NCI-H2227 (cell line): Measurements from ENCODE around the gene RMRP.
A peak's percentile ranks its signal among the peaks of the same experiment; 100 is the strongest.

Experiments used
- DNase-seq: peaks from one replicate; lab custom pipeline; 2025; ENCODE audit not compliant: unreplicated experiment; lab: John Stamatoyannopoulos, UW

RMRP gene

DNA sequence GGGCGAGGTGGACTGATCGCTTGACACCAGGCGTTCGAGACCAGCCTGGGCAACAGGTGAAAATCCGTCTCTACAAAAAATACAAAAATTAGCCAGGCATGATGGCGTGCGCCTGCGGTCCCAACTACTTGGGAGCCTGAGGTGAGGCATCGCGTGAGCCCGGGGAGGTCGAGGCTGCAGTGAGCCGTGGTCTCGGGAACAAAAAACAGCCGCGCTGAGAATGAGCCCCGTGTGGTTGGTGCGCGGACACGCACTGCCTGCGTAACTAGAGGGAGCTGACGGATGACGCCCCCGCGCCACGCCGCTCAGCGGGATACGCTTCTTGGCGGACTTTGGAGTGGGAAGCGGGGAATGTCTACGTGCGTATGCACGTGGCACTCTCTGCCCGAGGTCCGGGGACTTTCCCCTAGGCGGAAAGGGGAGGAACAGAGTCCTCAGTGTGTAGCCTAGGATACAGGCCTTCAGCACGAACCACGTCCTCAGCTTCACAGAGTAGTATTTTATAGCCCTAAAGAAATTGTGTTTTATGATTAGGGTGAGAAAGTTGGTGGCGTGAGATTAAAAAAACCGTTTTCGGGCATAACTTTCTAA is at the start of gene RMRP:
Gene RMRP, minus strand, starts transcription at position 474 of the 591 bp plus-strand sequence.
- peak; percentile 97 for DNase-seq

DNA sequence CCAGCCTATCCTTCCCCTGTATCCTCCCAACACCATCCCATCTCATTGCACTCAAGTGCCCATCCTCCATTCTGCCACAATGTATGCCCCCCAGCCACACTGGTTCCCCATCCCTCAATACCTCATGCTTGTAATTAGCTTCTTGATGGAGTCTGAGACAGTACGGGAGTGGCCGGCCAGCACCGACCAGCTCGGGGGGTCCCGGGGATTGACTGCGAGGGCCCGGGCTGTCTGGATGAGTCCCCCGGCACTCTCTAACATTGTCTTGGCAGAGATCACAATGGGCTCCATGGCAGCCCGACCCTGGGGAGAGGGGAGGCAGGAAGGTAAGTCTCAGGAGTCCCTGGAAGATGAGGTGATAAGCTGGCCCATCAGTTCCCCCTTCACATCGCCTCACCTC is 49.1 kb upstream of the RMRP start:
- no peak for DNase-seq

DNA sequence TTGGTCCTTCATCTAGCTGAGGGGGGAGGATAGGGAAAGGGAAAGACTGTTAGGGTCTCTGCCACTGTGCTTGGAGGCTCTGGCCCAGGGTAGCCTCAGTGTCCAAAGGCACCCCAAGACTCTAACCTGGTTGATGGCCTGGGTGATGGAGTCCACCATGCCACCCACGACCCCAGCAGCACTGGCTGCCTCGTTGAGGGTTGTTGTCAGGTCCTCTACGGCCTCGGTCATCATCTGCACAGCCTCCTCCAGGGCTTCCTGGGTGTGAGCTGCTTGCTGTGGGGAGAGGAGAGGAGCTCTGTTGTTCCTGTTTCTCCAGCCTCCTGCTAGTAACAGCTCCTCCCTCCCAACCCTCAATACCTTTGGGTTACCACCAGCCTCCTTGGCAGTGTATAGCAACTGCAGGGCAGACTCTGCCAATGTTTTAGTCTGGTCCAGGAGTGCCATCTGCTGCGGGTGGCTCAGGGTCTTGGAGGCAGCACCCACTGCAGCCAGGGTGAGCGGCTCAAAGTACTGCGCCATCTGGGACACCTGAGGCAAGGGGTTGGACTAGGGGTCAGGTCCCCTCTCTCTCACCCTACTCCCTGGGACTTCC is 48.1 kb upstream of the RMRP start:
- no peak for DNase-seq

DNA sequence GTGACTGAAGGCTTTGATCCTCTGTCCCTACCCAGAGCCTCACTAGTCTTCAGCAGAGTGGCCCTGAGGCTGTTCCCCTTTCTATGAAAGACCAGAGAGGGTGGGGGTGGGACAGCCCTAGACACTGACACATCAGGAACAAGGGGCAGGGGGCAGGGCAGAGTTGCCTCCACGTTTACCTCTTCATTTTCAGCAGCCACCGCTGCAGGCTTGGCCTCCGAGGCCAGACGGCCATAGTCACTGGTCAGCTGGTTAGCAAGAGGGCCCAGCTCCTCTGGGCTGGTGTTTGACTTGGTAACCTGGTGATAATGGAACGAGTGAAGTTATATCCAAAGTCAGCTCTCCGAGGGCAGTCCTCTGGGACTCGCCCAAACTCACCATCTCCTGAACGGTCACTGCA is 47.6 kb upstream of the RMRP start:
- DNase-seq, result no peak

DNA sequence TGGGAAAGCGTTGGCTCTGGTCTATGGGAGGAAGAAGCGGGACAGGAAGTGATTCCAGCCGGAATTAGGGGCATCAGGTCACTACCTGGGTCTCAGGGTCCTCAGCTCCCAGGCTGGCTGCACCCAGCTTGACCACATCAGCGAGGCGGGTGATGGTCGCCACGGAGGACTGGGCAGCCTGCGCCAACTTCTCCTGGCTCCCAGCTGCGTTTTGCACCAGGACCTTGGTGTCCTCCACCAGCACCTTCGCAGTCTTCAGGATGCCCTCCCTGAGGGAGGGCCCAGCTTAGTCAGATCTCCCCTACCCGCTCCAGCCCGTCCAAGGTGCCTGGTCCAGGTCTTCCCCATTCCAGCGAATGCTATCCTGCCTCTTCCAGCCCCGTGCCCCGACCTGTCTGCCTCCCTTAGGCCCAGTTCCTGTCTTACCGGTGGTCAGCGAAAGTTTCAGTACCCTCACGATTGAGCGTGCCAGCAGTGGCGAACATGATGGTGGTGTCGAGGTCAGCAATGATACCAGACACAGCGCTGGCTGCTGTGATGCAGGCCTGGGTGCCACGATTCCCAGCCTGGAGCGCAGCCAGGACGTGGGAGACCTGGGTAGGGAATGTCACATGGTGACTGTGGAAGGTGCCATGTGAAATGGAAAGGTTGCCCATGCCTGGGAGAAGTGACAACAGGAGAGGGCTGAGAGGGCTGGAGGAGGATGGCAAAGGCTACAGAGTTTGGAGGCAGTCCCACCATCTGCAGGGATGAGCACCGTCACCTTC is 46.3 kb upstream of the RMRP start:
- DNase-seq, result no peak

DNA sequence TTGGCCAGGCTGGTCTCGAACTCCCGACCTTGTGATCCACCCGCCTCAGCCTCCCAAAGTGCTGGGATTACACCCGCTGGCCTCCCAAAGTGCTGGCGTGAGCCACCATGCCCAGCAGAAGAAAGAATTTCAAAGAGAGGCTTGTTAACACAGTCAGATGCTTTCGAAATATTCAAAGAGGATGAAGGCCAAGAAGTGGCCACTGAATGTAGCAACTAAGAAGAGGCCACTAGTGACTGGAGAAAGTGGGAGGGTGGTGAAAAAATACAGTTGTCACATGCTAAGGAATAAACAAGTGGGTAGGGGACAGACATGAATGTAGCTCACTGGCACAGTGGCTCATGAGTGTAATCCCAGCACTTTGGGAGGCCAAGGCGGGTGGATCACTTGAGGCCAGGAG is 44.9 kb upstream of the RMRP start:
- no peak for DNase-seq

DNA sequence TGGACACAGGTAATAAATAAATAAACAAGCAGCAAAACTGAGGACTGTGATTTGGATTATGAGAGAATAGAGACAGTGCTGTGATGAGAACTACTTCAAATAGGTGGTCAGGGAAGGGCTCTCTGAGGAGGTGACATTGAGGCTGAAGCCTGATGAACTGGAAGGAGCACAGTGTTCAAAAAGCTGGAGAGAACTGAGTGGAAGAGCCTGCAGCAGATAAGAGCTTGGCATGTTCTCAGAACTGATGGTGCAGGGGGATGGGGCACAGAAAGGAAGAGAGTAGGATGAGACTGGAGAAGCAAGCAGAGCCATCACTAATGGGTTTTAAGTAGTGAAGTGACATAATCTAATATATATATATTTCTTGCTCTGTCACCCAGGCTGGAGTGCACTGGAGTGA is 43.1 kb upstream of the RMRP start:
- DNase-seq, result no peak

DNA sequence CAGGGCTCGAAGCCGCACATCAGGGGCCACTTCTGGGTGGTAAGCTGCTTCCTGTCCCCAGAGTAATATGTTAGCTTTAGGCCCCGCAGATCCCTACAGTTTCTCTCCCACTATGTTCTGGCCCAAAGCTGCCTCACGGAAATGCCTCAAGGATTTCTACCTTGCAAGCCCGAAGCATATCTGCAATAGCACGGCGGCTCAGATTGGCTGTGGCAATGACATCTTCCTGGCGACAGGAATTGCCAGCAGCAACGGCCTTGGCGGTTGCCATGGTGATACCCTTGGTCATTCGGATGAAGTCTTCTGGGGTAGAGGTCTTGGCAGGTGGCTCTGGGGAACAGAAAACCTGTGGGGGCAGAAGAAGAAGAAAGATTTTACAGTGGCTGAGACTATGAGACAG is 42.2 kb upstream of the RMRP start:
- DNase-seq, result no peak

DNA sequence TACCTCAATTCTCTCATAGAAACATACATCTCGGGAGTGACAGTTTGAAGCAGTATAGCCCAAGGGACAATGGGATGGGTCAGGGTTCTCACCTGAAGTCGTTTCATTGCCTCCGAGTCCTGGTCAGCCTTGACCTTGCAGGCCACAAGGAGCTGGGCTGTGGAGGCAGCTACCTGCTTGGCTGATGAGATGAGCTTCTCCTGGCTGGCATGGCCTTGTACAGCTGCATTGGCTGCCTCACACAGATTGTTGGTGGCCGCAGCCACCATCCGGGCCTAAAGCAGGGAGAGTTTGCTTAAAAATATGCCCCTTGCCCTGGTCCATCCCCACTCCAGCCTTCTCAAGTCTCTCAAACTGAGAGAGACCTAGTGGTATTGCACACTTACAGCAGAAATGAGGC is 40.4 kb upstream of the RMRP start:
- no peak for DNase-seq

DNA sequence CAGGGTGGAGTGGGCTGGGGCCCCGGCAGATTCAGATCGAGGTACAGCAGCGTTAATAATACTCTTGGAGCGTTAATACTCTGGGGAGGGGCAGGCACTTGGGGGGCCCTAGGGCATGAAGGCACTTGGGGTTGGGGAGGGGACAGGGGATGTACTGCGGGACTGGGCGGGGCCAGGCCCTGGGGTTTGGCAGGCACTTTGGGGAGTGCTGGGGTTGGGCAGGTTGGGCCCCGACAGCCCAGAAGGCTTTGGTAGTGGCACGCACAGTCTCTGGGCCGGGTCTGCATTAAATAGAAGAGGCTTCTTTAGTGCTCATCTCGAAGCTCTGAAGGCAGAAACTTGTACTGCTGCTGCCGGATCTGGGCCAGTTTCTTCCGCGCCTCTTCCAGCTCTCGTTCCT is 39.7 kb upstream of the RMRP start:
- no peak for DNase-seq

DNA sequence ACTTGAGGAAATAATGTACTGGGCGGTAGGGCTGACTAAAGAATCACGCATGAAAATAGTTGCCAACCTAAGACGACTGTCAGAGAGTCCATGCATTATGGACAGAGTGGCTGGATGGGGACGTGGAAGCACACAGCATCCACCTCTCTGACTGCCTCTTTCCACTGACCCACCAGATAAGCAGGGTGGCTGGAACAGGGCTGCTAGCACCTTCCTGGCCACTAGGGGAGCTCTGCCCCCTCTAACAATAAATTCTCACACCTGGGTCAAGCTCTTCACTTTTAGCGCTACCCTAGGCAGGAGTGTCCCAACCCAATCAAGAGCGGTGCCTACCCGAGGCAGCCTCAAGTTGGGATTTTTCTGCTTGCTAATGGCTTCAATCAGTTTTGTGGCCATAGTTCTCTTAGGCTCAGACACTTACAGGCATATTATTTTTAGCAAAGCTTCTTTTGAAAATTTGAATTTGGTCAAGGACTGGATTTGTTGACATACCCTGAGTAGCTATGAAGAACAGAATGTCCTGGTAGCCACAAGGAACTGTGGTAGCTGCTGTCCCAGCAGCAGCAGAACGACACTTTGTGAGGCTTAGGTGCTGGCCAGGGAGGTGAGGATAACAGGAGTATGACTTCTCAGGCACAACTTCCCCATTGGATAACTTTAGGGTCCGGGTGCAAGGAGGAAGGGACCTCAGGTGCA is 38.8 kb upstream of the RMRP start:
- peak; percentile 21 for DNase-seq

DNA sequence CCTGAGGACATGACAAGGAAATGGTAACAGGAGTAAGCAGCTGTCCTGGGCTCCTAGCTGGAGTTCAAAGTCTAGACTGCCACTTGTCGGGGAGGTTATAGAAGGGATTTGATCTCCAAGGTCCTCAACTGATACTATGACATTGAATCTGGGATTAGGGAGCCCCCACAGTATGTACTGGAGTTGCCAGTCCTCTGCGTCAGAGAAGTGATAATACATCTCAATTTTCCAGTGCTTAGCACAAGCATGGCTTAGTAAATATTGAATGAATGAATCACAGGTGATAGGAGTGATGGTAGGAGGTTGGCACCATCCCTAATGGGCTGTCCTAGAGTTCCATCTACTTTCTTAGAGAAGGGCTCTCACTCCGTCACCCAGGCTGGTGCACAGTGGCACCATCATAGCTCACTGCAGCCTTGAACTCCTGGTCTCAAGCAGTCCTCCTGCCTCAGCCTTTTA is 38.2 kb upstream of the RMRP start:
- DNase-seq, result no peak

DNA sequence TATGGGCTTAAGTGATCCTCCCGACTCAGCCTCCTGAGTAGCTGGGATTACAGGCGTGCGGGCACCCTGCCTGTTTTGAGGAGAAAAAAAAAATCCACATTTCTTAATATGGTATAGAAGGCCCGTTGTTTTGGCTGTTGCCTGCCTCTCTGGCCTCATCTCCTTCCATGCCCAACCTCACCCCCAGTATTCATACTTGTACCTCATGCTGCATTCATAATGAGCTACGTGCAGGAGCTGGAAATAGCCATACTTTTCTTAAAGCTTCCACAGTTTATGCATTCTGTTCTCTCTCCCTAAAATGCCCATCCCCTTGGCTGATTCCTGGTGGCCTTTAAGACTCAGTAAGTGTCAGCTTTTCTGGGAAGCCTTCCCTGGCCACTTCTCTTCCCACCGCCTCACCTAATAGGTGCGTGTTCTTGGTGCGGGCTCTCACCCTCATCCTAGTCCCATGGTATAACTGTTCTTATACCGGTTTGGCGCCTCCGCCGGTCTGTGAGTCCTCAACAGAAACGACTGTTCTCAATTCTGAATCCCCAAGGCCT is 34.0 kb upstream of the RMRP start:
- DNase-seq, result no peak

DNA sequence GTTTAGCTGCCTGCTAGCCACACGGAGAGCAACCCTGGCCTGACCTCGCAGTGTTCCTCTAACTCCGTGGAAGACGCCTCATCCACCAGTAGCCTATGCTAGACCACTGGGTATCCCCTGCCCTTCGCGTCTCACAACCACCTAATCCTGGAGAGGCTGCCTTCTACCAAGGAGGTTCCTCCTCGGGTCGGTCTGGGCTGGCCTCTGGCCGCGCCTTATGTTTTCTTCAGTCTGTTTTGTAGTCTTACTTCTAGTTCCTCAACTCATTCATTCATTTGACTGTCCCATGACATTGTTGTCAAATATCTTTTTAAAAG is 33.5 kb upstream of the RMRP start:
- DNase-seq, result no peak

DNA sequence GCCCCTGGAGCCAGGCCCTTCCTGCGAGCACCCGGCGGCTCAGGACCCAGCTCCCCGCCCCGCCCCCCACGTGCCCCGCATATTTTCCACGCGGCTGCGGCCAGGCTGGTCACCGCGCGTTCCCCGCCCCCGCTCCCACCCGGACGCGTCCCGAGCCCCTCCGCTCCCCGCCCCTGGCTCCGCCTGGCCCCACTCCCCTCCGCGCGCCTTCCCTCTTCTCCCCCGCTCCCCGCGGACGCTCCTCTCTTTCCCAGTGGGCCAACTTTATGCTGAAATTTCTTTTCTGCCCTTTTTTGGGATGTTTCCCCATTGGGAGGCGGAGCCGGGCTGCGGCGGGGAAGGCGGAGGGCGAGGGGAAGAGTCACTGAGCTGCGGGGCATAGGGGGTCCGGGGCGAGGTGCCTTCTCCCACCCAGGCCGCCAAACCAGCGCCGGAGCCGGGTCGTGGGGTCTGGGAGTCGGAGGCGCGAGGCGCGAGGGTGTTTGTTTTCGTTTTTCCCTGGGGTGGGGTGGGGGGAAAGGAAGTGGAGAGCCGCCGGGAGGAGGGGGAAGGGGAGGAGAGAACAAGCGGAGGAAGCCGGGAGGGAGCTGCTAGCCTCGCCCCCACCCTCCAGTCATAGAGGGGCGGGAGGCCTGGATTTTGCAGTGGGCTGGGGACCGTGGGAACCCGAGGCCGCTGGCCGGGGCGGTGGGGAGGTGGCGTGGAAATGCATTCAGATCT is 33.0 kb upstream of the RMRP start:
- peak; percentile 49 for DNase-seq

DNA sequence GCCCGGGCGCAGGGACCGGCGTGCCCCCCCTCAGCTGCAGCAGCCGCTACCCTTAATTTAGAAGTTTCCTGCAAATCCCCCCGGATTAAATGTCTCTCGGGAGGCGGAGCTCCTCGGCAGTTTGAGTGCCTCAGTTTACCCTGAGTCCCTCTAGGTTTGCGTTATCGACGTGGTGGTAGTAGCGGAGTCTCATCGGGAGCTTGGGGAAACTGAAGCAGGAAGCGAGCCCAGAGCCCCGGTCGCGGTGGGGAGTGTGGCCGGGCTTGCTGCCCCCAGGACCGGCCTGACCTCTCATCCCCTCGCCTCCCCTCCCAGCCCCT is 32.4 kb upstream of the RMRP start:
- DNase-seq, result no peak

DNA sequence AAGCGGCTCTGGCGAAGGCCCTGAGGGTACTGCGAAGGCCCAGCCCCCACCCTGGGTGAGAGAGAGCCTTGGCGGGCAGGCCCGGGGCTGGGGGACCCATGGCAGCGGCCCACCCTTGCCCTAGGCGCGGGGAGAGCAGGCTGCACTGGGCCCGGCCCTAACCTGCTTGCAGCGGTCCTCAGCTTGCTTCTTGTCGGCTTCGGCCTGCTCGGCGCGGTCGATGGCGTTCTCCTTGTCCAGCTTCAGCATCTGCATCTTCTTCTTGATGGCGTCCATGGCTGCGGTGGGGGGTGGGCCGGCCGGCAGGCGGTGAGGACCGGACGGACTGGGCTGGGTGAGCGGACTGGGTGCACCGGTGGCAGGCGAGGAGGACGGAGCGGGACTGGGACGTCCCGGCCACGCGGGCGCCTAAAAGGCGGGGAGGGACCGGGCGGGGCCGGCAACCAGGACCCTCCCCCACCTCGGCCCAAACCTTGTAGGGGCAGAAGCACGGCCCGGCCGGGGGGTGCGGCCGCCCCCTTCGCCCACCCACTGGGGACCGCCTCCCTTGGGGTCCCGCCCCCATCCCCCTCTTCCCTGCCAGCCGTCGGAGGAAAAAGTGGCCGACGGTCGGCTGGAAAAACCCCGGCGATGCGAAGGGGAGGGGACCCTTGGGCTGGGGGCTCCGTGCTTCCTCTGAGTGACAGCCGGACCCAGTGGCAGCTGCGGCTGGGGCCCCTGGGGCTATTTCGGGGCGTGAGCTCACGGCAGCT is 31.9 kb upstream of the RMRP start, which contains the start of gene TPM2:
Gene TPM2, minus strand, starts transcription at position 384 of the 752 bp plus-strand sequence. Its CDS starts 108 bp downstream, at position 276.
- no peak for DNase-seq

DNA sequence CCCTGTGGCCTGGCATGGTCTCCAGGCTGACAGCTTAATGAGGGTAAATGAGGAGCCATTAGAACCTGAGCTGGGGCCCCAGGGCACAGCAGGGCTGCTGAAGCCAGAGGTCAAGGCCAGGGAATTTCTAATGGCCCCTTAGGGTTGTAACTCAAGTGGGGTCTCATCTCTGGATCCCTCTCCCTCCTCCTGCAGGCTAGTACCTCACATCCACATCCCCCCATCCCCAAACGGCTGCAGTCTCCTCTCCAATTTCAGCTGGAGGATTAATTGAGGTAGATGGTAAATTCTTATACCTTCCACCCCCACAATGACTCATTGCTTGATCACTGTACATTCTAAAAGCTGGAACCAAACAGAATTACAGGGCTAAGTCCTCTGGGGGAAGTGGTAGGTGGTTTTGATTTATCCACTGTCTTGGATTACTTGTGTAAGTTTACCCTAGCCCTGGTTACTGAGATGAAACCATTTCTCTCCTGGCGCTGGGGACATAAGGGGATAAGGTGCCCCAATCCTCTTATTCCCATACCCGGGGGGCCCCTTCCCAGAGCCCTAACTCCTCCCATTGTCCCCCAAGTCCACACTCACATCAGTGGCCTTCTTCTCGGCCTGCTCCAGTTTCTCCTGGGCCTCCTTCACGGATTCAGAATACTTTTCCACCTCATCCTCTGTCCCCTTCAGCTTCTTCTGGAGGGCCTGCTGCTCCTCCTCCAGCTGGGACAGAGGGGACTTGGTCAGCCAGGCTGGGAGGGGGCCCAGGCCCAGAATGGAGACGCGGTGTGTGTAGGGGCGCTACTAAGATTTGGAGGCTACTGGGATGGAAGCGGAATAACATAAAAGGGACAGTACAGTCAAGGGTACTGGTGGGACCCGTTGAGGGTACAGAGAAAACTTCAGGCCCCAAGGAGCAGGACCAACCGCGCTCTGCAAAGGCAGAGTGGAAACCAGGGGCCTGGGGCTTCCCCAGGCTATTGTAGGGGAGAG is 31.0 kb upstream of the RMRP start:
- no peak for DNase-seq

DNA sequence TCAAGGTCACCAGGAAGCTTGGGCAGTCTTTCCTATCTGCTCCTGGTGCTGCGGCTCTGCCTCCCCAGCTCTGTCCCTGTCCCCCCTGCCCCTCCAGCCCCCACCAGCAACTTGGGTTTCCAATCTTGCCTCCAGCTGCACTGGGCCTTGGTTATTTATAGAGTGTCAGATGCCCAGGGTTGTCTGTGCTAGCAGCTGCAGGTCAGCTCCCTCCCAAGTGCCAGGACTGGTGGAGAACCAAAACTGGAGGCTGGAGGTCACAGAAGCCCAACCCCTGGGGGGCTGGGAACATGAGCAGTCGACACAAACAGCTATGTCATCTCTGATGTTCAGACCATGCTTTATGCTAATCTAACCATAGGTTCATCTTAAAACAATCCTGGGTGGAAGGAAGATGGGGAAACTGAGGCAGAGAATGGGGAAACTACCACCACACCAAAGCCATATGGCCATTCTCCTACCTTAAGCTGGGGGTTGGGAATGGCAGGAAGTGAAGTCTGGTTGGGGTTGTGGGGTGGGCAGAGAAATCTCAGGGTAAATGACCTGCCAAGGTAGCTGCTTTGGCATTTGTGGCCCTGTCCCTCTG is 30.2 kb upstream of the RMRP start:
- no peak for DNase-seq
